Measurements from ENCODE around the gene P2RY6. TPM values are rescaled to one million over a fixed set of nuclear protein-coding genes. Genes with fewer than 3 reads are reported as not detected.
A peak's percentile ranks its signal among the peaks of the same experiment; 100 is the strongest.

P2RY6 gene
- polyA plus RNA-seq, 2 of the 4 experiments (the other 2 are of a cell fraction) = 6.8 to 8.8 TPM

DNA sequence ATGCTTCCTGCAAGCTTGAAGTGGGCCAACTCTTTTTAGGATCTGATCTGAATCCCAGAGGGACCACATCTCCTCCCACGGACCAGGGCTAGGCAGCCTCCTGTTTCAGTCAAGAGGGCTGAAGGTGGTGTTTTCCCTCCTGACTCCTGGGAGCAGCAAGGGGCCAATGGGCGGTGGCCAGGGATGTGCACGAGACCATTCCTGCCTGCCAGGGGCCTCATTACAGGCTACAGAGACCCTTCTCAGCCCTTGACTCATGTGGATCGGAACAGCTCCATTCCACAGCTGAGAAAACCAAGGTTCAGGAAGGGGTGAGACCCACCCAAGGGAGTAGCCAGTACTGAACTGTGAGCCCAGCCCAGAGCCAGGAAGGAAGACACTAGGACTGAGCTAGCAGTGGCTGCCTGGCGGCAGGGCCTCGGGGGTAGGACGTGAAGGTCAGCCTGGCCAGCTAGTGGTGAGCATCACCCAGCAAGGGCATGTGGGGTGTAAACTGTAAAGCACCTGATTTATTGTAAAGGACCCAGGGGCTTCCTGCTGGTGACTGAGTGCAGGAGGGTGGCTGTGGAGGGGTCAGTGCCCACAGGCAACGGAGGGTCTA lies 3.4 kb upstream of the P2RY6 start:
- ATAC-seq (no peak), FAIRE-seq (no peak), DNase-seq (ENCODE audit: low read depth in 1 of 2, low spot score in 1 of 2) (no peak)
- 86% methylated on average over 8 of the region's 8 CpGs for WGBS (ENCODE audit: missing lambda C conversion rate)
- H3K4me3 ChIP-seq = no peak overlapping the region
- no peaks in the 10 kb centered on the region for H3K9me3 ChIP-seq
- H3K4me1 ChIP-seq = peaks cover 38% of the 10 kb centered on the region
- TF ChIP-seq FOSB (CRISPR knock-in tag; IDR thresholded peaks at IDR 0.05) = no peak
- no peak for TF ChIP-seq TFCP2L1 (CRISPR knock-in tag; IDR thresholded peaks at IDR 0.05)
- no peak for TF ChIP-seq ESRRA (IDR thresholded peaks at IDR 0.05; ENCODE audit: borderline replicate concordance, low read length)
- TF ChIP-seq NPAS2 (CRISPR knock-in tag; IDR thresholded peaks at IDR 0.05; ENCODE audit: borderline replicate concordance) = no peak
- TF ChIP-seq PHF8 (IDR thresholded peaks at IDR 0.05; ENCODE audit: borderline replicate concordance, low read depth) = no peak
- TF ChIP-seq ZFP36 (IDR thresholded peaks at IDR 0.05; ENCODE audit: borderline replicate concordance, partially characterized antibody) = no peak
- CTCF ChIA-PET = interaction anchor here (1.7 to 16.0 kb wide), 4 partner anchors 18 to 38 kb away, joined by 5 to 224 read pairs (median 13); no protein-coding TSS in a partner anchor
- H3K27ac ChIP-seq = peak overlapping the region in 1 of 2 experiments; percentile 91; a peak in 1 of 6 replicates
- POLR2A ChIA-PET = no interaction called here
- no peak overlapping the region for H3K4me2 ChIP-seq

DNA sequence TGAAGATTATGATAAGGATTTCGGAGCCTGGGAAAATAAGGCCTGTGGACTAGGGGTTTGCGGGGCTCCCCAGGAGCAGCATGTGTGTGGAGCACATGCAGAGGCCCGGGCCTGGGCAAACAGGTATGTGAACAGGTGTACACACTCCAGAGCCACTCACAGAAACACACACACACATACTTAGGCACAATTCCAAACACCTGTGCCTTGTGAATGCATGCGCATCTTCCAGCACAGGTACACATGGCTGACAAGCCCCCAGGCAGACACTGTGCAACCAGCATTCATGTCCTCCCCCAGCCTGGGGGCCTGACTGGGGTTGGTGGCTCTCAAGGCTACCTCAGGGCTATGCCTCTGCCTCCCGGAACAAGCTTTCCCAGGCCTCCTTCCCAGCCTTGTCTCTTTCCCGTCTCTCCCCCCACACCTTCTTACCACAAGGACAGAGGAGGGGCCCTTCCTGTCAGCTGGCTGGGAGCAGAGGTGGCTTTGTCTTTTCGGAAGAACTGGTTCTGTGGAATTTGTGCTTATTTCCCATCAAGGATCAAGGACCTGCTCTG lies 2.6 kb upstream of the P2RY6 start:
- H3K9me3 ChIP-seq = no peaks in the 10 kb centered on the region
- WGBS (ENCODE audit: missing lambda C conversion rate) = 90% methylated on average over 7 of the region's 7 CpGs
- DNase-seq (ENCODE audit: low read depth in 1 of 2, low spot score in 1 of 2) = no peak
- H3K4me3 ChIP-seq = no peak overlapping the region
- CTCF ChIA-PET = interaction anchor here (0.7 to 16.0 kb wide), 4 partner anchors 18 to 210 kb away, joined by 3 to 224 read pairs (median 6); no protein-coding TSS in a partner anchor
- peaks cover 45% of the 10 kb centered on the region for H3K4me1 ChIP-seq
- POLR2A ChIA-PET = no interaction called here
- ATAC-seq = no peak
- no peak for FAIRE-seq
- no peak overlapping the region for H3K4me2 ChIP-seq
- TF ChIP-seq RCOR1 (IDR thresholded peaks at IDR 0.05; ENCODE audit: low read depth, low read length) (no peak), CBX2 (IDR thresholded peaks at IDR 0.05; ENCODE audit: borderline replicate concordance, low read depth) (no peak), NFE2L2 (conservative IDR thresholded peaks at IDR 0.05; ENCODE audit: low read length) (no peak), CHD4 (IDR thresholded peaks at IDR 0.05; ENCODE audit: borderline replicate concordance) (no peak), ZFP36 (IDR thresholded peaks at IDR 0.05; ENCODE audit: borderline replicate concordance, partially characterized antibody) (no peak), JUN (IDR thresholded peaks at IDR 0.05) (no peak), CHD2 (IDR thresholded peaks at IDR 0.05; ENCODE audit: low read length, partially characterized antibody) (no peak), HDAC2 (IDR thresholded peaks at IDR 0.05) (no peak), MYC (IDR thresholded peaks at IDR 0.05; ENCODE audit: borderline replicate concordance, low read length) (no peak), BHLHE40 (IDR thresholded peaks at IDR 0.05; ENCODE audit: low read depth, low read length) (no peak), RARB (CRISPR knock-in tag; IDR thresholded peaks at IDR 0.05) (no peak), ESRRA (IDR thresholded peaks at IDR 0.05; ENCODE audit: borderline replicate concordance, low read length) (no peak), CEBPB (IDR thresholded peaks at IDR 0.05) (no peak), MAFK (IDR thresholded peaks at IDR 0.05; ENCODE audit: partially characterized antibody) (no peak), FOSL2 (IDR thresholded peaks at IDR 0.05) (no peak), FOSL2 (CRISPR knock-in tag; IDR thresholded peaks at IDR 0.05) (no peak)
- TF ChIP-seq, protein P1, sequence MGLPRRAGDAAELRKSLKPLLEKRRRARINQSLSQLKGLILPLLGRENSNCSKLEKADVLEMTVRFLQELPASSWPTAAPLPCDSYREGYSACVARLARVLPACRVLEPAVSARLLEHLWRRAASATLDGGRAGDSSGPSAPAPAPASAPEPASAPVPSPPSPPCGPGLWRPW (IDR thresholded peaks at IDR 0.05) = no peak
- TF ChIP-seq, protein P2, sequence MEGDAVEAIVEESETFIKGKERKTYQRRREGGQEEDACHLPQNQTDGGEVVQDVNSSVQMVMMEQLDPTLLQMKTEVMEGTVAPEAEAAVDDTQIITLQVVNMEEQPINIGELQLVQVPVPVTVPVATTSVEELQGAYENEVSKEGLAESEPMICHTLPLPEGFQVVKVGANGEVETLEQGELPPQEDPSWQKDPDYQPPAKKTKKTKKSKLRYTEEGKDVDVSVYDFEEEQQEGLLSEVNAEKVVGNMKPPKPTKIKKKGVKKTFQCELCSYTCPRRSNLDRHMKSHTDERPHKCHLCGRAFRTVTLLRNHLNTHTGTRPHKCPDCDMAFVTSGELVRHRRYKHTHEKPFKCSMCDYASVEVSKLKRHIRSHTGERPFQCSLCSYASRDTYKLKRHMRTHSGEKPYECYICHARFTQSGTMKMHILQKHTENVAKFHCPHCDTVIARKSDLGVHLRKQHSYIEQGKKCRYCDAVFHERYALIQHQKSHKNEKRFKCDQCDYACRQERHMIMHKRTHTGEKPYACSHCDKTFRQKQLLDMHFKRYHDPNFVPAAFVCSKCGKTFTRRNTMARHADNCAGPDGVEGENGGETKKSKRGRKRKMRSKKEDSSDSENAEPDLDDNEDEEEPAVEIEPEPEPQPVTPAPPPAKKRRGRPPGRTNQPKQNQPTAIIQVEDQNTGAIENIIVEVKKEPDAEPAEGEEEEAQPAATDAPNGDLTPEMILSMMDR (IDR thresholded peaks at IDR 0.05) = no peak
- peak overlapping the region in 1 of 2 experiments; percentile 91; a peak in 3 of 6 replicates for H3K27ac ChIP-seq
